Neural progenitor cell (in vitro differentiated cells): ENCODE results near the gene PAX5. TPM values are rescaled to one million over a fixed set of nuclear protein-coding genes. Genes with fewer than 3 reads are reported as not detected.

ENCODE experiments used
- DNase-seq: peaks from one replicate; pipeline ENCODE4 v3.0.0-alpha.2; 2016; ENCODE audit warnings: low spot score
- H2AFZ ChIP-seq: fragments of 200-600 bp; sonication (generic); replicated peaks from 2 replicates; pipeline ENCODE4 v1.6.1; 2016; ENCODE audit warnings: antibody characterized with exemption
- H3F3A ChIP-seq: fragments of 200-600 bp; sonication (generic); 2 replicates; pipeline ENCODE4 v1.6.1; 2016; ENCODE audit warnings: antibody characterized with exemption, low read depth
- H3K27ac ChIP-seq: fragments of 200-600 bp; sonication (generic); 2 replicates; pipeline ENCODE4 v1.5.1; 2016; ENCODE audit warnings: mild to moderate bottlenecking
- H3K27me3 ChIP-seq: fragments of 200-600 bp; sonication (generic); 2 replicates; pipeline ENCODE4 v1.6.1; 2016; ENCODE audit warnings: mild to moderate bottlenecking, moderate library complexity
- H3K36me3 ChIP-seq: fragments of 200-600 bp; sonication (generic); 2 replicates; pipeline ENCODE4 v1.5.1; 2016
- H3K4me1 ChIP-seq: fragments of 200-600 bp; sonication (generic); 2 replicates; pipeline ENCODE4 v1.6.1; 2016; ENCODE audit warnings: mixed run types
- H3K4me2 ChIP-seq: fragments of 200-600 bp; sonication (generic); 2 replicates; pipeline ENCODE4 v1.6.1; 2016
- H3K4me3 ChIP-seq: fragments of 200-600 bp; sonication (generic); 2 replicates; pipeline ENCODE4 v1.5.1; 2016
- H3K79me2 ChIP-seq: fragments of 200-600 bp; sonication (generic); 2 replicates; pipeline ENCODE4 v1.6.1; 2016; ENCODE audit warnings: low read depth
- H3K9ac ChIP-seq: fragments of 200-600 bp; sonication (generic); 2 replicates; pipeline ENCODE4 v1.6.1; 2016
- H3K9me3 ChIP-seq: fragments of 200-600 bp; sonication (generic); 2 replicates; pipeline ENCODE4 v1.5.1; 2016; ENCODE audit warnings: low read depth
- H4K20me1 ChIP-seq: fragments of 200-600 bp; sonication (generic); 2 replicates; pipeline ENCODE4 v1.6.1; 2016; ENCODE audit warnings: low read depth
- H3K27ac Mint-ChIP-seq: 3 replicates; pipeline ENCODE4 v1.8.0; 2021; ENCODE audit warnings: mixed read lengths
- H3K27me3 Mint-ChIP-seq: 2 replicates; pipeline ENCODE4 v1.8.0; 2022; ENCODE audit warnings: low read depth, mild to moderate bottlenecking, inconsistent platforms, moderate library complexity, mixed read lengths; ENCODE audit not compliant: insufficient read depth
- H3K36me3 Mint-ChIP-seq: 3 replicates; pipeline ENCODE4 v1.8.0; 2021; ENCODE audit warnings: mixed read lengths
- H3K4me1 Mint-ChIP-seq: 3 replicates; pipeline ENCODE4 v1.8.0; 2021; ENCODE audit warnings: mixed read lengths
- H3K4me3 Mint-ChIP-seq: 3 replicates; pipeline ENCODE4 v1.8.0; 2021; ENCODE audit warnings: mild to moderate bottlenecking, moderate library complexity, mixed read lengths
- H3K9me3 Mint-ChIP-seq: 3 replicates; pipeline ENCODE4 v1.8.0; 2020; ENCODE audit warnings: mixed read lengths
- EZH2 ChIP-seq: fragments of 200-600 bp; sonication (generic); IDR thresholded peaks from 2 replicates; pipeline ENCODE4 v1.6.1; 2017; ENCODE audit warnings: antibody characterized with exemption, mild to moderate bottlenecking, moderate library complexity
- EZH2phosphoT487 ChIP-seq: fragments of 200-600 bp; sonication (generic); IDR thresholded peaks from 2 replicates; pipeline ENCODE4 v1.6.1; 2017; ENCODE audit warnings: antibody characterized with exemption
- total RNA-seq: library from RNA; depleted of rRNA; stranded (reverse); fragments of >200 nt; gene quantifications from 2 replicates; pipeline ENCODE4 v1.2.3, GENCODE V29; 2015; ENCODE audit warnings: low replicate concordance
- TF ChIP-seq, protein P1 (sequence below): fragments of 200-600 bp; sonication (generic); IDR thresholded peaks from 2 replicates; pipeline ENCODE4 v1.5.1; 2017; ENCODE audit warnings: antibody characterized with exemption, mild to moderate bottlenecking

Gene PAX5
- total RNA-seq, 1 donor from 2014 or later, result not detected

DNA sequence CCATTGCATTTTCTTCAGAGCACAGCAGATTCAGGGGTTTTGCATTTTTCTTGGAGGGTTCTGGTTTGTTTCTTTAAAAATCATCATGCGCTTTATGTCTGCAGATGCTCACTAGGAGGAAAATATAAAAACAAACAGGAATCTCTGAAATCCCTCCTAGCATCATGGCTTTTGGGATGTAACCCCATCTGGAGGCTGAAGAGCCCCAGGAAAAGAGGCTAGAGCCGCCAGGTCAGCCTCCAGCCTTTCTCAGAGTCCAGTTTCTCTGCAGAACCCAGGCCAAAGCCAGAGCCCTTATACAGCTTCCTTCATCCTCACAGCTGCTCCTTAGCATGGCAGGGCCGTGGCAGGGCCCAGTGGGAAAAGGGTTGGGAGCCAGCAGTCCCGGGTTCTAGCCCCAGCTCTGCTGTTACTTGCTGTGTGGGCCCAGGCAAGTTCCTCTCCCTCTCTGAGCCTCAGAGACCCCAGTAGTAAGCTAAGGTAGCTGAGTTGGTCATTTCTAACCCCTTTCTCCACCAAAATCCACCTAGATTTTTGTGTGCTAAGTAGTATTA, 62.1 kb downstream of the PAX5 start:
- no peak for DNase-seq
- Histone ChIP-seq H2AFZ (no peak overlapping the region), H3K79me2 (no peaks in the 10 kb centered on the region), H3K27me3 (no peaks in the 10 kb centered on the region), H3F3A (no peaks in the 10 kb centered on the region), H3K27ac (no peak overlapping the region), H3K36me3 (no peaks in the 10 kb centered on the region), H3K4me3 (no peak overlapping the region), H4K20me1 (no peaks in the 10 kb centered on the region), H3K4me2 (no peak overlapping the region), H3K9ac (no peak overlapping the region), H3K4me1 (no peaks in the 10 kb centered on the region), H3K9me3 (no peaks in the 10 kb centered on the region)
- H3K36me3 Mint-ChIP-seq, result no peaks in the 10 kb centered on the region
- H3K27me3 Mint-ChIP-seq, result peaks cover 9% of the 10 kb centered on the region
- no peak overlapping the region for H3K4me3 Mint-ChIP-seq
- H3K4me1 Mint-ChIP-seq, result peaks cover 5% of the 10 kb centered on the region
- no peak overlapping the region for H3K27ac Mint-ChIP-seq
- no peak for TF ChIP-seq EZH2phosphoT487
- TF ChIP-seq, protein P1, sequence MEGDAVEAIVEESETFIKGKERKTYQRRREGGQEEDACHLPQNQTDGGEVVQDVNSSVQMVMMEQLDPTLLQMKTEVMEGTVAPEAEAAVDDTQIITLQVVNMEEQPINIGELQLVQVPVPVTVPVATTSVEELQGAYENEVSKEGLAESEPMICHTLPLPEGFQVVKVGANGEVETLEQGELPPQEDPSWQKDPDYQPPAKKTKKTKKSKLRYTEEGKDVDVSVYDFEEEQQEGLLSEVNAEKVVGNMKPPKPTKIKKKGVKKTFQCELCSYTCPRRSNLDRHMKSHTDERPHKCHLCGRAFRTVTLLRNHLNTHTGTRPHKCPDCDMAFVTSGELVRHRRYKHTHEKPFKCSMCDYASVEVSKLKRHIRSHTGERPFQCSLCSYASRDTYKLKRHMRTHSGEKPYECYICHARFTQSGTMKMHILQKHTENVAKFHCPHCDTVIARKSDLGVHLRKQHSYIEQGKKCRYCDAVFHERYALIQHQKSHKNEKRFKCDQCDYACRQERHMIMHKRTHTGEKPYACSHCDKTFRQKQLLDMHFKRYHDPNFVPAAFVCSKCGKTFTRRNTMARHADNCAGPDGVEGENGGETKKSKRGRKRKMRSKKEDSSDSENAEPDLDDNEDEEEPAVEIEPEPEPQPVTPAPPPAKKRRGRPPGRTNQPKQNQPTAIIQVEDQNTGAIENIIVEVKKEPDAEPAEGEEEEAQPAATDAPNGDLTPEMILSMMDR, result no peak
- no peak for TF ChIP-seq EZH2
- no peaks in the 10 kb centered on the region for H3K9me3 Mint-ChIP-seq

DNA sequence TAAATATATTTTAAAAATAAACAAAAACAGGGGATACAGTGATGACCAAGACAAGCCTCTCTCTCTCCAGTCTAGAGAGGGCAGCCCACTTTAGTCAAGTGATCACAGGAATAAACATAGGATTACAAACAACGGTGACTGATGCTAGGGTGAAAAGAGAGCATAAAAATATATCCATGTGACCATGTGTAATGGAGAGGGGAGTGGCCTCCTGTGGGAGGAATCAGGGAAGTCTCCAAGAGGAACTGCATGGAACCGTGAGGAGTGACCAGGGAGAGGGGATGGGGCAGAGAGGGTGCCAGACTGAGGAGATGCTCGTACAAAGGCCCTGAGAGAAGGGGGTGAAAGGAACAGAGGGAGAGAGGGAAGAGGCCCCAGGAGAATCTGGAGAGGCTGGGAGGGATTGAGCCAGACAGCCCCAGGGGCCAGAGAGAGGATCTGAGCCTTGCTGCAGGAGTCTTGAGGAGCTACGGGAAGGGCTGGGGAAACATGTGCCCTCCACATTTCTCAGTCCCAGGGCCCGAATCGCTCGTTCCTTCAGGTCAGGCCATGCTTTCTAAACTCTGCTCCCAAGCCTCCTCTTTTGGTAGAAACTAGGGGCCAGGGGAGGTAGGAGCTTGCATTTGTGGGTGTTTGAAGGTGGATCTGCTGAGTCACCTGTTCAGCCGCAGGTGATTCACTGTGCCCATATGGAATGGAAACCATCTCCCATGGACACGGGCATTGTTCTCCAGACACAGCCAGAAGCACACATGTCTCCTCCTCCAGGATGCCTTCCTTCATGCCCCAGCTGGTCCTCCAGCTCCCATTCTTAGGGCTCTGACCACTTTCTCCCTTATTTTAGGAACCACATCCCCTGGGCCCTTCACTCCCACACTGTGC, 63.8 kb downstream of the PAX5 start:
- Mint-ChIP-seq H3K4me3 (no peak overlapping the region), H3K27ac (peak overlapping the region; percentile 64), H3K27me3 (peaks cover 7% of the 10 kb centered on the region), H3K9me3 (no peaks in the 10 kb centered on the region), H3K4me1 (peaks cover 5% of the 10 kb centered on the region), H3K36me3 (peaks cover 3% of the 10 kb centered on the region)
- Histone ChIP-seq H3K4me1 (no peaks in the 10 kb centered on the region), H4K20me1 (no peaks in the 10 kb centered on the region), H3K27me3 (no peaks in the 10 kb centered on the region), H3K27ac (no peak overlapping the region), H3K79me2 (no peaks in the 10 kb centered on the region), H3K9me3 (no peaks in the 10 kb centered on the region), H3K4me2 (no peak overlapping the region), H3K4me3 (no peak overlapping the region), H2AFZ (no peak overlapping the region), H3F3A (no peaks in the 10 kb centered on the region), H3K36me3 (no peaks in the 10 kb centered on the region), H3K9ac (no peak overlapping the region)
- DNase-seq, result no peak
- TF ChIP-seq EZH2, result no peak
- TF ChIP-seq, protein P1, result no peak
- TF ChIP-seq EZH2phosphoT487, result no peak

DNA sequence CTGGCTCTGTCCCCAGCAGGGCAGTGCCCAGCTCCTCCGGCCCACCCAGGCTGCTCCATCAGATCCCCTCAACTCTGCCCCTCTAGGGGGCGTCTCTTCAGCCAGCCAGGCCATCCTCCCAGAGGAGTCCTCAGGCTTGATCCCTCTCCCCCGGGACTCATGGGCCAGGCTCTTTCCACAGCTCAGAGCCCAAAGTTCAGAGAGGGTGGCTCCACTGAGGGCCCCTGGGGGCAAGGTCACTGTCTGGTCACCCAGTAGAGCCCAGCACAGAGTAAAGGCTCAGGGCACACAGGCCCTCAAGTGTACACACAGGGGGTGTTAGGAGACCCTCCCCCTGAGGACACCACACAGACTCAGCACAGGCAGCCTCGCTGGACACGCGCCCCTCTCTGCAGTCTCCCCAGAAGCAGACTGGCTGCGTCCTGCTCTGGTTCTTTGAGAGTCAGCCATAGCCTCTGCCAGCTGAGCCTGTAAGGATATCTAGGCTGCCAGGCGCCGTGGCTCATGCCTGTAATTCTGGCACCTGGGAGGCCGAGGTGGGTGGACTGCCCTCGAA, 64.8 kb downstream of the PAX5 start:
- H3K4me1 ChIP-seq, result no peaks in the 10 kb centered on the region
- TF ChIP-seq EZH2, result no peak
- TF ChIP-seq, protein P1, result peak; percentile 50
- peak; percentile 56 for DNase-seq
- H3K4me3 ChIP-seq, result no peak overlapping the region
- H3K36me3 ChIP-seq, result no peaks in the 10 kb centered on the region
- no peak overlapping the region for H2AFZ ChIP-seq
- no peaks in the 10 kb centered on the region for H3F3A ChIP-seq
- no peaks in the 10 kb centered on the region for H3K27me3 ChIP-seq
- no peaks in the 10 kb centered on the region for H3K9me3 Mint-ChIP-seq
- H3K36me3 Mint-ChIP-seq, result peaks cover 4% of the 10 kb centered on the region
- peaks cover 5% of the 10 kb centered on the region for H3K4me1 Mint-ChIP-seq
- no peak overlapping the region for H3K4me3 Mint-ChIP-seq
- H3K4me2 ChIP-seq, result no peak overlapping the region
- H4K20me1 ChIP-seq, result no peaks in the 10 kb centered on the region
- H3K9ac ChIP-seq, result no peak overlapping the region
- peaks cover 6% of the 10 kb centered on the region for H3K27me3 Mint-ChIP-seq
- no peaks in the 10 kb centered on the region for H3K79me2 ChIP-seq
- H3K9me3 ChIP-seq, result no peaks in the 10 kb centered on the region
- H3K27ac ChIP-seq, result no peak overlapping the region
- H3K27ac Mint-ChIP-seq, result peak overlapping the region; percentile 57
